Measurements from ENCODE around the gene RND1.

DNA sequence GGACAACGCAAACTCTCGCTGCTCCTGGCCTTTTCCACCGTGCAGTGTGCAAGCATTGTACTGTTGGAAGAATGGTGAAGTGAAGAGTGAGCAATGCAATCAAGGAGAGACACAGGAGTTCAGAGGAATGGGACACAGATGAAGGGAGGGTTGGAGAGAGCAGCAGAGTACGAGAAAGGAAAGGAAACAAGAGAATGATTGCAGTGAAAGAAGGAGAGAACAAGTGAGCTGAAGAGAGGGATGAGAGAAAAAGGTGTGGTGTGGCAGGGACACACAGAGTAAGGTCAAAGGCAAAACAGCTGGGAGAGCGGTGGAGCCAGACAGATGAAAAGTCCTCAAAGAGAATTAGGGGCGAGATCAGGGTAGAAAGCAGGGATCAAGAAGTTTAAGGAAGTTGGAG, 34.4 kb downstream of the RND1 start:
- TF ChIP-seq, protein P1, sequence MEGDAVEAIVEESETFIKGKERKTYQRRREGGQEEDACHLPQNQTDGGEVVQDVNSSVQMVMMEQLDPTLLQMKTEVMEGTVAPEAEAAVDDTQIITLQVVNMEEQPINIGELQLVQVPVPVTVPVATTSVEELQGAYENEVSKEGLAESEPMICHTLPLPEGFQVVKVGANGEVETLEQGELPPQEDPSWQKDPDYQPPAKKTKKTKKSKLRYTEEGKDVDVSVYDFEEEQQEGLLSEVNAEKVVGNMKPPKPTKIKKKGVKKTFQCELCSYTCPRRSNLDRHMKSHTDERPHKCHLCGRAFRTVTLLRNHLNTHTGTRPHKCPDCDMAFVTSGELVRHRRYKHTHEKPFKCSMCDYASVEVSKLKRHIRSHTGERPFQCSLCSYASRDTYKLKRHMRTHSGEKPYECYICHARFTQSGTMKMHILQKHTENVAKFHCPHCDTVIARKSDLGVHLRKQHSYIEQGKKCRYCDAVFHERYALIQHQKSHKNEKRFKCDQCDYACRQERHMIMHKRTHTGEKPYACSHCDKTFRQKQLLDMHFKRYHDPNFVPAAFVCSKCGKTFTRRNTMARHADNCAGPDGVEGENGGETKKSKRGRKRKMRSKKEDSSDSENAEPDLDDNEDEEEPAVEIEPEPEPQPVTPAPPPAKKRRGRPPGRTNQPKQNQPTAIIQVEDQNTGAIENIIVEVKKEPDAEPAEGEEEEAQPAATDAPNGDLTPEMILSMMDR (IDR thresholded peaks at IDR 0.05): no peak
- TF ChIP-seq POLR2AphosphoS5 (IDR thresholded peaks at IDR 0.05) (no peak), POLR2A (IDR thresholded peaks at IDR 0.05) (no peak)
